ENCODE results near the gene RPRD2.
"Not testable (repeated sequence)": the region's sequence is repeated elsewhere in the genome, so short reads cannot be mapped to it uniquely, and the experiment has no call there.

Gene RPRD2

DNA sequence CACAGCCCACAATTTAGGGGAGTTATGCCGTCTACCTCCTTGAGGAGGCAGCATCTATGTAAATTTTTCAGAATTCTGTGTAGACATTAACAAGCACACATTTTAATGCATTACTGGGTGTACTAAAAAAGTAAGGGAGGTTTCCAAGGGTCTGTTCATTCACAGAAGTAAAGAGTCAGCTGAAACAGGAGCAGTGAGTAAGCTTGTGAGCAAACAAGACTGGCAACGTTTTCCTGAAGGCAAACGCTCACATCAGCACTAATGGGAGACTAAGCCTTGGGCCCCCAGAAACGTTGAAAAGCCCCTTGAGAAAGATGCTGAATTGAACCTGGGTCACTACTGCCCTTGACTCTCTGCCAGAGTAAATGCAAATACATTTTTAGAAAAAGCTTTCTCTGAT lies 25.7 kb downstream of the RPRD2 start:
- no peak for DNase-seq (ENCODE audit: low read depth in 2 of 2)

- DNase-seq (ENCODE audit: low read depth in 2 of 2): no peak
Measured at GRCh38 chr1:150392627-150393026, 28.7 kb downstream of the RPRD2 start.

DNA sequence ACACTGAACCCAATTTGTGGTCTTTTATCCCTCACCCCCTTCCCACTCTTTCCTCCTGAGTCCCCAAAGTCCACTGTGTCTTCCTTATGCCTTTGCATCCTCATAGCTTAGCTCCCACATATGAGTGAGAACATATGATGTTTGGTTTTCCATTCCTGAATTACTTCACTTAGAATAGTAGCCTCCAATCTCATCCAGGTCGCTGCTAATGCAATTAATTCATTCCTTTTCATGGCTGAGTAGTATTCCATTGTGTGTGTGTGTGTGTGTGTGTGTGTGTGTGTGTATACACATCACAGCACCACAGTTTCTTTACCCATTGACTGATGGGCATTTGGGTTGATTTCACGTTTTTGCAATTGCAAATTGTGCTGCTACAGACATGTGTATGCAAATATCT lies 31.2 kb downstream of the RPRD2 start:
- not testable (repeated sequence) for DNase-seq (ENCODE audit: low read depth in 2 of 2)

DNA sequence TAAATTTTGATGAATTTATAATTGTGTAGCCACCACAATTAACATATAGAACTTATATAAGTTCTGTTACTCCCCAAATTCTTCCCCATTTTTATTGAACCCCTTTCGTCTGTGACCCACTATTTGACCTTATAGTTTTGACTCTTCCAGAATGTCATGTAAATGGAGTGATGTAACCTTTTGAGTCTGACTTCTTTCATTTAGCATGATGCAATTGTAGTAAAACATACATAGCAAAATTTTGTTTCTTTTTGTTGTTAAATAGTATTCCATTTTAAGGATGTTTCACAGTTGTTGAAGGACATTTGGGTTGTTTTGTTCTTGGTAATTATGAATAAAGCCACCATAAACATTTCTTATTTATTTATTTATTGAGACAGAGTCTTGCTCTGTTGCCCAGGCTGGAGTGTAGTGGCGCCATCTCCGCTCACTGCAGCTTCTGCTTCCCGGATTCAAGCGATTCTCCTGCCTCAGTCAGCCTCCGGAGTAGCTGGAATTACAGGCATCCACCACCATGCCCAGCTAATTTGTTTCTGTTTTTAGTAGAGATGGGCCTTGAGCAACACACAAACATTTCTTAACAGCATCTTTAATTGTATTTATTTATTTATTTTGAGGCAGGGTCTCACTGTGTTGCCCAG lies 33.6 kb downstream of the RPRD2 start:
- DNase-seq (ENCODE audit: low read depth in 2 of 2): no peak

- DNase-seq (ENCODE audit: low read depth in 2 of 2): no peak
Measured at GRCh38 chr1:150404465-150404864, 40.5 kb downstream of the RPRD2 start.

DNA sequence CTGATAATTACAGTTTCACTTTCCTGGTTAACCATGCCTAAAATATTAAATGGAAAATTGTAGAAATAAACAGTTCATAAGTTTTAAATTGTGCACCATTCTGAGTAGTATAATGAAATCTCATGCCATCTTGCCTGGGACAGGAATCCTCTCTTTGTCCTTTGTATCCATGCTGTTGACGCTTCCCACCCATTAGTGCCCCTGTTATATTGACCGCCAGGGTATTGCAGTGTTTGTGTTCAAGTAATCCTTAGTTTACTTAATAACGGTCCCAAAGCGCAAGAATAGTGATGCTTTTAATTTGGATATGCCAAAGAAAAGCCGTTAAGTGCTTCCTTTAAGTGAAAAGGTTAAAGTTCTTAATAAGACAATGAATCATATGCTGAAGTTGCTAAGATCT lies 41.7 kb downstream of the RPRD2 start:
- no peak for DNase-seq (ENCODE audit: low read depth in 2 of 2)

DNA sequence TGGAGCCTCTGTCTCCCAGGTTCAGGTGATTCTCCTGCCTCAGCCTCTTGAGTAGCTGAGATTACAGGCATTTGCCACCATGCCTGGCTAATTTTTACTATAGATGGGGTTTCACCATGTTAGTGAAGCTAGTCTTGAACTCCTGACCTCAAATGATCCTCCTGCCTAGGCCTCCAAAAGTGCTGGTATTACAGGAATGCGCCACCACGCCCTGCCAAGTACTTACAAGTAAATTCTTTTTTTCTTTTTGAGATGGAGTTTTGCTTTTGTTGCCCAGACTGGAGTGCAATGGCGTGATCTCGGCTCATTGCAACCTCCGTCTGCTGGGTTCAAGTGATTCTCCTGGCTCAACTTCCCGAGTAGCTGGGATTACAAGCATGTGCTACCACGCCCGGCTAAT lies 42.5 kb downstream of the RPRD2 start:
- no peak for DNase-seq (ENCODE audit: low read depth in 2 of 2)

DNA sequence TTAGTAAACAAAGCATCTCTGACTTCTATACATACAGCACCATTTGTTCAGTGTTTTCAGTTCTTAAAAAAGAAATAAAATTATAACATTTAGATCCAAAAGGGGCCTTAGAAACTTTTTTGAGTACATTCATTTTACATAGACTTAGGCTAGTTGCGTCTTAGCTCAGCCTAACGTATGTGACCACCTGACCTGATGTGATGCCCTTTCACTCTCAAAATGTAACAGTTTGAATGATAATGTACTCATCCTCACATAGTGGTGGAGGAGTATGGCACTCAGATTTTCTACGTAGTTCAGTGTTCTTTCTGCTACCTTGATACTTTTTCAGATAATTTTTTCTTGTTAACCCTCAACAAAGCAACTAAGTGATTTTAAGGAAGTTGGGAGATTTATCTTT lies 43.4 kb downstream of the RPRD2 start:
- no peak for DNase-seq (ENCODE audit: low read depth in 2 of 2)

DNA sequence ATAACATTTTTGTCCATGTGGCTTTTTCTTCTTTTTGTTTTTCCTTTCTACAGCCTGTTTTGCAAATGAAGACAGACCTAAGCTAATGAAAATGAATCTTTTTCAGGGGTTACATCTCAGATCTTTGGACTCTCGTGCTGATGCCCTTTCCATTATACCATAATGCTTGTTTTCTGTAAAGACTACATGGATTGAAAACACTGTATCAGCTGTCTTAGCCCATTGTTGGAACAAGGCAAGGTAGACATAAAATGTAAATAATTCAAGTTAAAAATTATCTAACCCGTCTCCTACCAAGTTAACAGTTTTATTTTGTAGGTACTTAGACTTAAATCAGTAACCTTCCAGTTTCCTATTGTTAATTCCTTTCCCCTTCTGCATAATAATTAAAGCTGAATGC lies 44.9 kb downstream of the RPRD2 start:
- DNase-seq (ENCODE audit: low read depth in 2 of 2): no peak

DNA sequence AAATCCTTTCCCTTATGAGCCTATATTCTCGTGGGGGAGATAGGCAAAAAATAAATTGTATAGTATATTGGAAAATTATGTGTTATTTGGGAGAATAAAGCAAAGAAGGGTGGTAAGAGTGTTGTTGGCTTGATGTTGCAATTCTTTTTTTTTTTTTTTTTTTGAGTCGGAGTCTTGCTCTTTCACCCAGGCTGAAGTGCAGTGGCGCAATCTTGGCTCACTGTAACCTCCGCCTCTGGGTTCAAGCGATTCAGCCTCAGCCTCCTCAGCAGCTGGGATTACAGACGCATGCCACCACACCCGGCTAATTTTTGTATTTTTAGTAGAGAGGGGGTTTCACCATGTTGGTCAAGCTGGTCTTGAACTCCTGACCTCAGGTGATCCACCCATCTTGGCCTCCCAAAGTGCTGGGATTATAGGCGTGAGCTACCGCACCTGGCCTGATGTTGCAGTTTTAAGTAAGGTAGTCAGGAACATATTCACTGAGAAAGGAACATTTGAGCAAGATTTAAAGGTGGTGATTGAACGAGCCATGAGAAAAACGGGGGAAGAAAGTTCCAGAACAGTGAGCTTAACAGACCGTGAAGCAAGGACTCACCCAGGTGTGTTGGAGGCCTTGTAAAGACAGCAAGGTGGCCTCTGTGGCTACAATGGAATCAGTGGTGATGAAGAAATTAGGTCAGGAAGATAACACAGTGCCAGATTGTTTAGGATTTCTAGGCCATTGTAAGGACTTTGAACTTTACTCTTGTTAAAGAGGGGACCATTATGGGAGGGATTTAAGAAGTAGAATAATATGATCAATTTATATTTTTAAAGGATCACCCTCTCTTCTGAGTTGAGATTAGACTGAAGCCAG lies 45.8 kb downstream of the RPRD2 start:
- DNase-seq (ENCODE audit: low read depth in 2 of 2): no peak

DNA sequence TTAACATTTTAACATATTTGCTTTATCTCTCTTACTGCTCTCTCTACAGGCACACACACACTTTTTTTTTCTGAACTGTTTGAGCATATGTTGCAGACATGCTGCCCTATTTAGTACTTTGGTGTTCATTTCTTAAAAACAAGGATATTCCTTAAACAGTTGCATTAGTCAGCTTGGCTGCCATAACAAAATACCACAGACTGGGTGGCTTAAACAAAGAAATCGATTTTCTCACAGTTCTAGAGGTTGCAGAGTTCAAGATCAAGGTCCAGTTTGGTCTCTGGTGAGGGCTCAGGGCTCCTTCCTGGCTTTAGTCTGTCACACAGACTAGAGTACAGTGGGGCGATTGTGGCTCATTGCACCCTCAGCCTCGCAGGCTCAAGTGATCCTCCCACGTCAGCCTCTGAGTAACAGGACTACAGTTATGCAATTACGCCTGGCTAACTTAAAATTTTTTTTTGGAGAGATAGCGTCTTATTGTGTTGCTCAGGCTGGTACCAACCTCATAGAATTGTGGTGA lies 46.7 kb downstream of the RPRD2 start:
- DNase-seq (ENCODE audit: low read depth in 2 of 2): no peak

- no peak for DNase-seq (ENCODE audit: low read depth in 2 of 2)
Measured at GRCh38 chr1:150414592-150414991, 50.6 kb downstream of the RPRD2 start.

- no peak for DNase-seq (ENCODE audit: low read depth in 2 of 2)
Measured at GRCh38 chr1:150415800-150416199, 51.9 kb downstream of the RPRD2 start.

DNA sequence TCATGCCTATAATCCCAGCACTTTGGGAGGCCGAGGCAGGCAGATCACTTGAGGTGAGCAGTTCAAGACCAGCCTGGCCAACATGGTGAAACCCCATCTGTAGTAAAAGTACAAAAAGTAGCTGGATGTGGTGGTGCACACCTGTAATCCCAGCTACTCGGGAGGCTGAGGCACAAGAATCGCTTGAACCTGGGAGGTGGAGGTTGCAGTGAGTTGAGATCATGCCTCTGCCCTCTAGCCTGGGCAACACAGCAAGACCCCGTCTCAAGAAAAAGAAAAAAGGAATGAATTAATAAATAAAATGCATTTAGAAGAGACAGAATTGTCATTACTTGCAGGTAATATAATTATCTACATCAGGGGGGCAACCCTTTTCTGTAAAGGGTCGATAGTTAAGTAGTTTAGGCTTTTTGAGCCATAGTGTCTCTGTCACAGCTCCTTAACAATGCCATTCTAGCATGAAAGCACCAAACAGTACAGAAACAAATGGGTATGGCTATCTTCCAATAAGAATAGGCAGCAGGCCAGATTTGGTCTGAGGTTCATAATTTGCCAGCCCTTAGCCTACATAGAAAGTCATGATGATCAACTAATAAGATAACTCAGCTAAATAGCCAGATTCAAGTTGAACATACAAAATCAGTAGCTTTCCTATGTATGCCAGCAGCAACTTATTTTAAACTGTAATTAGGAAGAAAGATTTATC lies 56.8 kb downstream of the RPRD2 start:
- no peak for DNase-seq (ENCODE audit: low read depth in 2 of 2)

DNA sequence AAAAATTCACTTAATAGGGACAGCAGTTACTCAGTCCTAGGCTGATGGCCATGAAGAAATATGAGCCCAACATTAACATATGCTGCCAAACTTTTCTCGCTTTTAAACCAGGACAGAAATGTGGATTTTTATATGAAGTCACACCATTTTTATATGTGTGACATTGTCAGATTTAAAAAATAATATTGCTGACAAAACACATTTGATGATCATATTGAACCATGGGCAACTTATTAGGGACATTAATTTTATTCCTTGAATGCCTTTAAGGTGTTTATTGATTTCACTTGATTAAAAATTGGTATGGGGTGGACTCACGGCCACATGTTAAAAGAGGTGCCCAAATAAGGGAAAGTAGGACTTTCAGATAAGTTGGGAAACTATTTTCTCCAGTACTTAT lies 58.6 kb downstream of the RPRD2 start:
- DNase-seq (ENCODE audit: low read depth in 2 of 2): no peak

GRCh38 chr1:150429805-150430204 lies 65.9 kb downstream of the RPRD2 start:
- no peak for DNase-seq (ENCODE audit: low read depth in 2 of 2)

- DNase-seq (ENCODE audit: low read depth in 2 of 2): no peak
Measured at GRCh38 chr1:150441121-150441520, 77.2 kb downstream of the RPRD2 start.

- no peak for DNase-seq (ENCODE audit: low read depth in 2 of 2)
Measured at GRCh38 chr1:150444232-150444631, 80.3 kb downstream of the RPRD2 start.

GRCh38 chr1:150456146-150456647 lies 92.2 kb downstream of the RPRD2 start:
- DNase-seq (ENCODE audit: low read depth in 2 of 2): no peak

GRCh38 chr1:150464422-150464826 lies 100.5 kb downstream of the RPRD2 start:
- DNase-seq (ENCODE audit: low read depth in 2 of 2): peak; percentile 45 to 56

DNA sequence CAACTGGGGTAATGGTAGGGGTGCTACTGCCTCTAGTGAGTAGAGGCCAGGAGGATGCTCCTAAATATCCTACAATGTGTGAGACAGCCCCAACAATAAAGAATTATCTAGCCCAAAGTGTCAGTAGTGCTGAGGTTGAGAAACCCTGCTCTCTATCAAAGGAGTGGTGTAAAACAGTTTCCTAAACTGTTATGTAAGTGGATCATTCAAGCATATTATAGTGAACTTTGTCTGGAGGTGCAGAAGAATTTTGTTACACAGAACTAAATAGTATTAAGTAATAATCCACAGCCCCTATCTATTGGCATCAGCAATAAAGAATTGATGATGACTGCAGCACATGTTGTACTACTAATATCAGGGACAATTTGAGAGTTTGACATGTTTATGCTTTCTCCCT lies 103.0 kb downstream of the RPRD2 start:
- no peak for DNase-seq (ENCODE audit: low read depth in 2 of 2)

GRCh38 chr1:150469291-150469690 lies 105.3 kb downstream of the RPRD2 start:
- no peak for DNase-seq (ENCODE audit: low read depth in 2 of 2)

Data from activated CD8-positive, alpha-beta memory T cell treated with anti-CD3 and anti-CD28 coated beads for 4 hours (primary cell).